Measurements from ENCODE around the gene FNDC8. TPM values are rescaled to one million over a fixed set of nuclear protein-coding genes. Genes with fewer than 3 reads are reported as not detected.

FNDC8 gene
- total and polyA plus RNA-seq, 2 of the 8 experiments (the other 6 are each of a cell fraction or from before 2014, with no cell fraction given), result not detected

DNA sequence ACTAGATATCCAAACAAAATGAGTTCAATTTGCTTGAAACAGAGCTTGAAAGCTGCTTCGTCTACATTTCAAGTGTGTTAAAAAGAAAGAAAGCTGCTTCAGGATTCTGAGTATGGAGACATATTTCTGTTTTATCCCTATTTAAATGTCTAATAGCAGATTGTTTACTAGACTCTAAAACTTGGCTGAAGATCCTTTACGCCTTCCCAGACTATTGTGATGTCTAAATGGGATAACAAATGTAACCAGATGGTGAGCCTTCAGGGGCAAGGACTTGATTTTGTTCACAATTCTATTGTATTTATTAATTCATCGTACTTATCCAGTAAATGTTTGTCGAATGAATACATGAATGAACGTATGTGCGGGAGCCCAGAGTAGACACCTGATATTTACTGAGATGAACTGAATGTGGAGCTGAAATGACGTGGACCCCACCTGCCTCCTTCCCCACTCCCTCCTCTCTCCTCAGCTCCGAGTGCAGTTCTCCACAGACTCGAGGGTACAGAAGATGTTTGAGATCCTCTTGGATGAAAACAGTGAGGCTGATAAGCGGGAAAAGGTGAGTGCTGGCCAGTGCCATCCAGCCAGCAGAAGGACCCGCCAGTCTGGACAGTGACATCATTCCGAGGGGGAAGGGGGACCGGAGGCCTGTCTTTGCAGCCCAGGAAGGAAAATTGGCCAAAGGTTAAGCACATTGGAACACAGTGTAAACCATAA is 31.2 kb downstream of the FNDC8 start:
- ChIA-PET CTCF (ENCODE audit: partially characterized antibody) (interaction anchor here (0.9 kb wide), 1 partner anchor 9 kb away, joined by 5 read pairs; no protein-coding TSS in a partner anchor), POLR2A (ENCODE audit: partially characterized antibody) (no interaction called here)
- Histone ChIP-seq H3K23ac (ENCODE audit: insufficient read length) (no peak overlapping the region), H2AFZ (ENCODE audit: low read length) (no peak overlapping the region), H3K4ac (replicated peaks; ENCODE audit: insufficient read length, low read depth, low read length) (no peak overlapping the region), H3K27me3 (replicated peaks in 1 of 4; ENCODE audit: control insufficient read depth in 3 of 4, extremely low read depth in 1 of 4, insufficient read depth in 3 of 4, low read length in 3 of 4) (no peaks in the 10 kb centered on the region), H2BK12ac (ENCODE audit: low read depth, low read length) (no peak overlapping the region), H4K91ac (replicated peaks; ENCODE audit: insufficient read length, low read length) (no peak overlapping the region), H2BK120ac (replicated peaks; ENCODE audit: low read depth, low read length) (no peak overlapping the region), H2AK5ac (ENCODE audit: low read depth, low read length) (no peak overlapping the region), H3K9me3 (ENCODE audit: insufficient read depth in 2 of 2, low read depth in 1 of 2, low read length in 1 of 2) (no peaks in the 10 kb centered on the region), H3K4me2 (ENCODE audit: insufficient read depth in 1 of 2, low read depth in 2 of 2, low read length in 2 of 2) (no peak overlapping the region), H3K79me2 (ENCODE audit: control insufficient read depth in 1 of 2, insufficient read depth in 2 of 2, low read length in 2 of 2) (no peaks in the 10 kb centered on the region), H4K5ac (ENCODE audit: insufficient read length, low read depth, low read length) (no peak overlapping the region), H3K56ac (replicated peaks; ENCODE audit: insufficient read length, low read depth, low read length) (no peak overlapping the region), H4K20me1 (replicated peaks in 1 of 2; ENCODE audit: control insufficient read depth in 1 of 2, insufficient read depth in 2 of 2, low read length in 2 of 2) (no peaks in the 10 kb centered on the region), H3K9ac (replicated peaks in 1 of 4; ENCODE audit: extremely low read depth in 1 of 4, low read depth in 3 of 4, low read length in 3 of 4) (no peak overlapping the region), H3K4me3 (ENCODE audit: extremely low read depth in 1 of 4, insufficient read depth in 2 of 4, low read depth in 3 of 4, low read length in 4 of 4) (no peak overlapping the region), H3K14ac (ENCODE audit: insufficient read length) (no peak overlapping the region), H3K36me3 (ENCODE audit: control insufficient read depth in 2 of 4, insufficient read depth in 4 of 4, low read length in 3 of 4) (no peaks in the 10 kb centered on the region), H2BK5ac (ENCODE audit: low read depth, low read length) (no peak overlapping the region), H2BK20ac (ENCODE audit: low read length) (no peak overlapping the region), H3K23me2 (ENCODE audit: low read depth, low read length) (no peaks in the 10 kb centered on the region), H4K8ac (ENCODE audit: extremely low read depth, insufficient read depth, low read length) (no peak overlapping the region), H3K18ac (ENCODE audit: extremely low read depth, low read length) (no peak overlapping the region), H3K27ac (ENCODE audit: low read depth, low read length) (no peak overlapping the region), H2BK15ac (ENCODE audit: low read length) (no peak overlapping the region), H3K79me1 (ENCODE audit: low read depth, low read length) (no peaks in the 10 kb centered on the region; the same call in 1 of the 2 replicates), H3K4me1 (replicated peaks in 1 of 4; ENCODE audit: control insufficient read depth in 3 of 4, insufficient read depth in 4 of 4, low read length in 3 of 4) (peaks cover 0 to 2% (median under 1%) of the 10 kb centered on the region in 4 experiments; a peak in 2 of 7 replicates)
- DNase-seq (ENCODE audit: low read depth in 1 of 2, low spot score in 2 of 2) (no peak), FAIRE-seq (no peak)
- 84% methylated on average over 13 of the region's 13 CpGs; no CpG with 5 or more reads in 1 of the 2 experiments for WGBS, 2 experiments (ENCODE audit: extremely low coverage in 1 of 2, insufficient coverage in 1 of 2, insufficient read length in 1 of 2, insufficient replicate concordance in 2 of 2, low coverage in 1 of 2, low lambda C conversion rate in 2 of 2, missing lambda C conversion rate in 1 of 2)
- TF ChIP-seq ZNF274 (IDR thresholded peaks at IDR 0.05; ENCODE audit: borderline replicate concordance, extremely low read depth, low read length) (no peak), GABPA (IDR thresholded peaks at IDR 0.05; ENCODE audit: borderline replicate concordance, insufficient read depth, low read length) (no peak), TBP (IDR thresholded peaks at IDR 0.05; ENCODE audit: low read depth, low read length) (no peak), POU5F1 (IDR thresholded peaks at IDR 0.05; ENCODE audit: low read depth, low read length) (no peak), BACH1 (IDR thresholded peaks at IDR 0.05; ENCODE audit: low read length) (no peak), RBBP5 (IDR thresholded peaks at IDR 0.05; ENCODE audit: borderline replicate concordance, low read depth, low read length) (no peak), CREB1 (IDR thresholded peaks at IDR 0.05) (no peak), KDM4A (IDR thresholded peaks at IDR 0.05; ENCODE audit: low read depth, low read length, severe bottlenecking) (no peak), TAF1 (IDR thresholded peaks at IDR 0.05; ENCODE audit: low read depth, low read length) (no peak), BRCA1 (IDR thresholded peaks at IDR 0.05; ENCODE audit: low read depth, low read length) (no peak), SIX5 (IDR thresholded peaks at IDR 0.05; ENCODE audit: low read depth, low read length) (no peak), SP1 (IDR thresholded peaks at IDR 0.05; ENCODE audit: low read depth, low read length) (no peak), JUND (IDR thresholded peaks at IDR 0.05; ENCODE audit: low read length) (no peak)
